AG08396 (cell line): Measurements from ENCODE around the gene GRB14.
"Not testable (repeated sequence)": the region's sequence is repeated elsewhere in the genome, so short reads cannot be mapped to it uniquely, and the experiment has no call there.

ENCODE experiments used
- DNase-seq: peaks from one replicate; pipeline ENCODE4 v3.0.0; 2012; ENCODE audit warnings: low spot score, mixed read lengths

Gene GRB14

DNA sequence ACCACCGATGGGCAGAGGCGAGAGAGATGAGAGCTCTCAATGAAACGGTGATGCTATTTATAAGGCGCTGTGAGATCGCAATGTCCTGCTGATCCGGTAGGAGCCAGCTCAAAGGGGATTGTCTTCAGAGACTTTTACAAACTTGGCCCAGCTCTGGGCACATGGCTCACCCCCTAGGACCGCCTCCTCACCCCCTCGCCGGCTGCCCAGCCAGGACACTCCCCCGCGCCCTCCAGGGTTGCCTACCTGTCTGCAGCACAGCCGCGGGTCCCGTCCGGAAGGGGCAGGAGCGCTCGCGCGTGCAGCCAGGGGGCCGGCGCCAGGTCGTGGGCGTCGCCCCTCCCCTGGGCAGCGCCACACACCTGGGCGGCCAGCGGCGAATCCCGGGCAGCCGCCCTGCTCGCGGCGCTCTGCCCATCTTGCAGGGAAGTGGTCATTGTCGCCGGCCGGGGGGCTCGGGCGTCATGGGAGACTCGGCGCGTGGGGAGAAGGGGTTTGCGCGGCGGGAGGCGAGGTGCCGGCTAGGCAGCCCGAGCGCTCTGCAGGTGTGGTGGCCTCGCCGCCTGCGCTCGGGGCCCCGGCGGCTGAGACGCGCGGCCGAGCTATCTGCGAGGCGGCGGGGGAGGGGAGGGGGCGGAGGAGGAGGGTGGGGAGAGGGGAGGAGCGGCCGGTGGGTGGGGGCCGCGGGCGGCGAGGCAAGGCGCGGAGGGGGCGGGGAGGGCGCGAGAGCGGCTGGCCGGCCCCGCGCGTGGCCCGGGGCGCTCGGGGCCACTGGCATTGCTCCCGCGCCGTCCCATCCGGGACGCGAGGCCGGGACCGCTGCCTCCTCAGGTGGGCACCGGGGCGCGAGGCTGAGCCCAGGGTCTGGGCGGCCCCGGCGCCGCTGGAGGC is at the start of gene GRB14:
Gene GRB14 (minus strand): TSS at position 610 of the 891 bp plus-strand sequence. CDS start 173 bp downstream, at position 437.
- peak; percentile 31 for DNase-seq

DNA sequence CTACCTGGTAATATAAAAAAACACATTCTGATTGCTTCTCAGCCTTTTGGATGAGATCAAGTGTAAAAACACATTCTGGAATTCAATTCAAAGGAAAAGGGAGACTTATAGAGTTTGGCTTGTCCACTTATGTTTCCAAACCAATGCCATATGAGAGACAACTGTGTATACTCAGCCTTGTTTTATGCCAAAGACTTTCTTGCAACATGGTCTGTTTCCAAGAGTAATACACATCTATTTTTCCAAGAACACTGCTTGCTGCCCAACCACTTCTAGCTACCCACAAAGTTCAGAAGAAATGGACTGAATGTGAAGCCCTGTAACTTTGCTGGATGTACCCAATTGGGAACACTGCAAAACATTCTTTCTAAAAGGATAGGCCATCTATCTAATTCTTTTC is 48.0 kb upstream of the GRB14 start:
- DNase-seq: no peak

- DNase-seq: no peak
These were observed 46.3 kb upstream of the GRB14 start for GRCh38 chr2:164667566-164667965.

- DNase-seq: no peak
These were observed 42.8 kb upstream of the GRB14 start for GRCh38 chr2:164664070-164664469.

- no peak for DNase-seq
These were observed 41.8 kb upstream of the GRB14 start for GRCh38 chr2:164662868-164663631.

- no peak for DNase-seq
These were observed 40.8 kb upstream of the GRB14 start for GRCh38 chr2:164662066-164662465.

GRCh38 chr2:164661349-164661748 is 40.1 kb upstream of the GRB14 start:
- no peak for DNase-seq

DNA sequence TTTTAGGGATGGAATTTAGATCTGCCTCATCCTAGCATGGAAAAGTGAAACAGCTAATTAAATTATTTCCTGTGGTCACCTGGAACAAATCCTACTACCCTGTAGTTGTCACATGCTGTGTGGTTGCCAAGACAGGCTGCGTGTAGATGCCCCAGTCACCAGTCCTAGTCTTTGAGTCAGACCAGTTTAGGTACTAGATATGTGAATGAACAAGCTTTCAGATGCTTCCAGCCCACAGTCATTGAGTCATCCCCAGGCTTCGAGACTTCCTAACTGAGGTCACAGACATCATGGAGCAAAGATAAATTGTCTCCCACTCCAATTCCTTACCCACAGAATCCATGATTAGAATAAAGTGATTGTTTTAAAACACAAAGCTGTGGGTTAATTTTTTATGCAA is 35.8 kb upstream of the GRB14 start:
- DNase-seq: peak; percentile 60

- DNase-seq: no peak
These were observed 34.5 kb upstream of the GRB14 start for GRCh38 chr2:164655750-164656149.

- no peak for DNase-seq
These were observed 34.1 kb upstream of the GRB14 start for GRCh38 chr2:164655336-164655735.

GRCh38 chr2:164651361-164651760 is 30.1 kb upstream of the GRB14 start:
- DNase-seq: no peak

GRCh38 chr2:164644036-164644700 is 22.9 kb upstream of the GRB14 start:
- no peak for DNase-seq

DNA sequence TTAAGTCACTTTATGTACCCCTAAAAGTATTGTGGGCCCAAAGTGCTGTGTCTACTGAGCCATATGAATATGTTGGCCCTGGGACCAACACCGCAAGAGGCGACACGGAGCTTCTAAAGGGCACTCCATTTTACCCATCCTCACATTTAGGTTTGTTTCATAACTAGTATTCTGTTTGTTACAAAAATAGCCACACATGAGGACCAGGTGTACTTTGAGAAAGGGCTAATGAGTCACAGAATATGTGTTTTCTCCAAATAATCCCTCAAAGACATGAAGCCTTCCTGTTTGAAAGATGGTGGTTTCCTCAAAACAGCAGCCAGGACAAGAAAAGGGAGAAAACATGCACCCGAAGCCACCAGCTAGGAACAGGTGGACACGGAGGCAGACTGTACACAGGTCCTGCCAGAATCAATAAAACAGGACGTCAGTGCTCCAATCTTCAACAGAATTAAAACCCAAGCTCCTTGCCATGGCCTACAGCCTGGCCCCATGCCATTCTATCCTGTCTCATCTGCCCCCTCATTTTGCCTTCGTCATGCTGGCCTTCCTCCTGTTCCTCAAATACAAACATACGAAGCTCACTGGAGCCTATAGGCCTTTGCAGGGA is 21.8 kb upstream of the GRB14 start:
- DNase-seq: no peak

DNA sequence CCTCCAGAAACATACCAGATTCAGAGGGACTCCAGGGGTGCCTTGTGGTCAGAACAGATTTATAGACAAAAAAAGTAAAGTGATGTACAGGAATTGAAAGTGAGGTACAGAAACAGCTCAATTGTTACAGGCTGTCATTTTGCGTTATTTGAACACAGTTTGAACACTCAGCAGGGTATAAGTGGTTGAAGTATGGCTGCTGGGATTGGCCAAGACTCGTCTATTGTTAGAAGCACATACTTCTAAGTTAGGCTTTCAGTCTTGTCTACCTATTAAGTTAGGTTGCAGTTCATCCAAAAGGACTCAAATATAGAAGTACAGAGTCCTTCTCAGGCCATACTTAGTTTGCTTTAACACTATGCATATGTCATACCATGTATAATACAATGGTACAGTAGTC is 21.0 kb upstream of the GRB14 start:
- no peak for DNase-seq

DNA sequence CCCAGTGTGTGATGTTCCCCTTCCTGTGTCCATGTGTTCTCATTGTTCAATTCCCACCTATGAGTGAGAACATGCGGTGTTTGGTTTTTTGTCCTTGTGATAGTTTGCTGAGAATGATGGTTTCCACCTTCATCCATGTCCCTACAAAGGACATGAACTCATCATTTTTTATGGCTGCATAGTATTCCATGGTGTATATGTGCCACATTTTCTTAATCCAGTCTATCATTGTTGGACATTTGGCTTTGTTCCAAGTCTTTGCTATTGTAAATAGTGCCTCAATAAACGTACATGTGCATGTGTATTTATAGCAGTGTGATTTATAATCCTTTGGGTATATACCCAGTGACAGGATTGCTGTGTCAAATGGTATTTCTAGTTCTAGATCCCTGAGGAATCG is 7.0 kb upstream of the GRB14 start:
- DNase-seq: not testable (repeated sequence)

DNA sequence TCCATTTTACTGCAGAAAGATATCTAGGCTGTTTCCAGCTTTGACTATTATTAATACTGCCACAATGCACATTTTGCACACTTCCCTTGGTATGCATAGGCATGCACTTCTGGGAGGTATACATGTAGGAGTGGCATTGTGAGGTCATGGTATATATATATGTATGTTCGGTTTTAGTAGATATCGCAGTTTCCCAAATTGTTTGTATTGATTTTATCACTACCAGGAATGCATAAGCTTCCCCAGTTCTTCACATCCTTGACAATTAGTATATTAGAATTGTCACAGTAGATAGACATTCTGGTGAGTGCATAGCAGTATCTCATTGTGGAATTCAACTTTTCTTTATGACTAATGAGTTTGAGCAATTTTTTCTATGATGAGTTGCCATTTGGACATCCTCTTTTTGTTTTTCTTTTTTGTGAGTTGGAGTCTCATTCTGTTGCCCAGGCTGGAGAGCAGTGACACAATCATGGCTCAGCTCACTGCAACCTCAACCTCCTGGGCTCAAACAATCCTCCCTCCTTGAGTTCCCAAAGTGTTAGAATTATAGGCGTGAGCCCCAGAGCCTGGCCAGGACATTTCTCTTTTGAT is 4.2 kb upstream of the GRB14 start:
- DNase-seq: peak; percentile 41

DNA sequence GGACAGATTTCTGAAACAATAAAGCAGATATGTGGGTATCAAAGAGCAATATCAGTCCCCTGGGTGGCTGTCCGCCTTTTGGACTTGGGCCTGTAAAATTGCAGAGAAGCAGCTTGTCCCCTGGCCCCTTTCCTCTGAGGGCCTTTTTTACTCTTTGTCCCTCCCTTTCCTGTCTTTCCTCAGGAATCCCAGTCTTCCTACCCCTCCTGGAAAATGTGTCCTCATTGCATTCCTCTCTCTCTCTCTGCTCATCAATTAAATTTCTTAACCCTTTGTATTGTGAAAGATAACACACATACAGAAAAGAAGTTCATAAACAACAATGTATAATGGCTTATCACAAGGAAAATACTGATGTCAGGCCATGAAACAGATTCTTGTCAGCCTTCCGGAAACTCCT is 3.0 kb upstream of the GRB14 start:
- no peak for DNase-seq

GRCh38 chr2:164622338-164623106 is 1.2 kb upstream of the GRB14 start:
- no peak for DNase-seq

- no peak for DNase-seq
These were observed 453 bp upstream of the GRB14 start for GRCh38 chr2:164621764-164622105.

DNA sequence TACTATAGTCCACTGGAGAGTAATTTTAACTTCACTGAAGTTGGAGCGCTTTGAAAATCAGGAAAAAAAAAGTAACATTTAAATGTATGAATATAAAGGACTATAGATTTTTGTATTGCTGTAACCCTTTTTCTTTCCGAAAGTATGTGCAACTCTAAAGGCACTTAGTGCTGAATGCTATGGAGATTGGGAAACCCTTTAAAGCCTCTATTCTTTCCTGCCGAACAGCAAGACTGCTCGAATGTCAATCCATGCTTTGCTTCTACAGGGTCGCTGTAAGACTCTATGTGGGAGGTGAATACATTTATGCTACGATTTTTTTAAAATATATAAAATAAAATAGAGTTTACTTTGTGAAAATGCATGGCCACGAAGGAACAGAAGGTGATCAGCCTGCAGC is 825 bp downstream of the GRB14 start:
- DNase-seq: no peak

GRCh38 chr2:164617466-164617865 is 3.8 kb downstream of the GRB14 start:
- peak; percentile 58 for DNase-seq
